Lower leg skin (tissue), 4 donors: Measurements from ENCODE around the gene MPPE1. TPM values are rescaled to one million over a fixed set of nuclear protein-coding genes. Genes with fewer than 3 reads are reported as not detected.
"Not testable (repeated sequence)": the region's sequence is repeated elsewhere in the genome, so short reads cannot be mapped to it uniquely, and the experiment has no call there.

Experiments used
- DNase-seq, 2 donors: peaks; one replicate each; pipeline ENCODE4 v3.0.0-alpha.2; 2019; ENCODE audit warnings: low spot score in 2 of 2
- H3K4me3 ChIP-seq: fragments of 200-600 bp; sonication (generic); 2 replicates; pipeline ENCODE4 v1.5.1; 2017; ENCODE audit warnings: mild to moderate bottlenecking, low read depth; ENCODE audit not compliant: poor library complexity, severe bottlenecking
- POLR2A ChIP-seq, 2 donors: fragments of 450-650 bp; IDR thresholded peaks; one replicate each; pipeline ENCODE4 v1.6.1; 2016 to 2017; ENCODE audit warnings: antibody characterized with exemption in 2 of 2, mild to moderate bottlenecking in 1 of 2, moderate library complexity in 1 of 2
- WGBS, 2 donors: methylation state at CpG; one replicate each; pipeline ENCODE4 v1.1.5; 2018; 5-methylcytosine and 5-hydroxymethylcytosine counted together
- intact Hi-C: fragments of 100-400 bp; cut with DNase I; formaldehyde crosslinking; loops from one replicate; pipeline ENCODE4 v1.15.0; 2023; ENCODE audit warnings: low total_unique reads
- total RNA-seq, 4 donors: library from RNA; depleted of rRNA; stranded (reverse); fragments of >200 nt; gene quantifications; one replicate each; pipeline ENCODE4 v1.1.0, GENCODE V29; 2016
- TF ChIP-seq, protein P1 (sequence below), 3 donors: fragments of 450-650 bp; IDR thresholded peaks; one replicate each; pipeline ENCODE4 v1.5.1; 2016; ENCODE audit warnings: antibody characterized with exemption in 3 of 3, mild to moderate bottlenecking in 3 of 3, moderate library complexity in 2 of 3

MPPE1 gene
- total RNA-seq, 4 donors from 2014 or later: 30.2 to 62.2 (median 44.5) TPM

DNA sequence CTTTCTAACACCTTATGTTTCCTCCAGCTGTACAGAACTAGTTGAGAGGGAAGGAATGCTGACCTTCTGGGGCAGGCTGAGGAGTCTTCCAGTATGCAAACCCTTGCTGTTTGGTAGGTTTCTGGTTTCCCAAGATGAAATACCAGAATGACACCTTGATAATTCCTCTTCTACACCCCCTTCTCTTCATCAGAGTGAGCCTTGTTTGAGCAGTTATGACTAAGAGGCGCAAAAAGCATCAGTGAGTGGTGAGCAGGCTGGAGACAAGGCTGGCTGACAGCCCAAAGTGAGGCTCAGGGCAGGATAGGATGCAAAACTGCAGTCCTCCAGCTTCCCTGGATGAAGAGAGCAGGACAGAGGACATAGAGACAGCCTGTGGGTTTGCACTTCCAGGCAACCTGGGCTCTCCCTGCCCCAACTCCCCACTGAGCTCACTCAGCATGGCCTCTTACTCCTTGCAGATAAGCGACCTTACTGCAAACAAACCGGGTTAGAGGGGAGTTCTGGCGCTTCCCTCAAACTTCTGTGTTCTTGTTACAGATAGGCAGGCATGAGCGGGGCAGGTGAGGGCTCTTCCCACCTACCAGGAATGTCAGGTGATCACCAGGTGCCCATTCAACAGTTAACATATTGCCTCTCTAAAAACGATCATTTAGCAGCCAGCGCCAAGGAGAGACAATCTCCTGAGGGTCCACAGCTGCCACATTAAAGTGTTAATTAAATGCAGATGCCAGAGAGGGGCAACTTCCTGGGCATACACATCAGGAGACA, 5.4 kb downstream of the MPPE1 start:
- DNase-seq: no peak
- H3K4me3 ChIP-seq: no peak overlapping the region
- intact Hi-C loops: no loop called here
- WGBS, 2 donors: 67 to 75% methylated on average over 7 of the region's 7 CpGs
- TF ChIP-seq POLR2A (IDR thresholded peaks at IDR 0.05): no peak
- TF ChIP-seq, protein P1, sequence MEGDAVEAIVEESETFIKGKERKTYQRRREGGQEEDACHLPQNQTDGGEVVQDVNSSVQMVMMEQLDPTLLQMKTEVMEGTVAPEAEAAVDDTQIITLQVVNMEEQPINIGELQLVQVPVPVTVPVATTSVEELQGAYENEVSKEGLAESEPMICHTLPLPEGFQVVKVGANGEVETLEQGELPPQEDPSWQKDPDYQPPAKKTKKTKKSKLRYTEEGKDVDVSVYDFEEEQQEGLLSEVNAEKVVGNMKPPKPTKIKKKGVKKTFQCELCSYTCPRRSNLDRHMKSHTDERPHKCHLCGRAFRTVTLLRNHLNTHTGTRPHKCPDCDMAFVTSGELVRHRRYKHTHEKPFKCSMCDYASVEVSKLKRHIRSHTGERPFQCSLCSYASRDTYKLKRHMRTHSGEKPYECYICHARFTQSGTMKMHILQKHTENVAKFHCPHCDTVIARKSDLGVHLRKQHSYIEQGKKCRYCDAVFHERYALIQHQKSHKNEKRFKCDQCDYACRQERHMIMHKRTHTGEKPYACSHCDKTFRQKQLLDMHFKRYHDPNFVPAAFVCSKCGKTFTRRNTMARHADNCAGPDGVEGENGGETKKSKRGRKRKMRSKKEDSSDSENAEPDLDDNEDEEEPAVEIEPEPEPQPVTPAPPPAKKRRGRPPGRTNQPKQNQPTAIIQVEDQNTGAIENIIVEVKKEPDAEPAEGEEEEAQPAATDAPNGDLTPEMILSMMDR (IDR thresholded peaks at IDR 0.05): no peak

DNA sequence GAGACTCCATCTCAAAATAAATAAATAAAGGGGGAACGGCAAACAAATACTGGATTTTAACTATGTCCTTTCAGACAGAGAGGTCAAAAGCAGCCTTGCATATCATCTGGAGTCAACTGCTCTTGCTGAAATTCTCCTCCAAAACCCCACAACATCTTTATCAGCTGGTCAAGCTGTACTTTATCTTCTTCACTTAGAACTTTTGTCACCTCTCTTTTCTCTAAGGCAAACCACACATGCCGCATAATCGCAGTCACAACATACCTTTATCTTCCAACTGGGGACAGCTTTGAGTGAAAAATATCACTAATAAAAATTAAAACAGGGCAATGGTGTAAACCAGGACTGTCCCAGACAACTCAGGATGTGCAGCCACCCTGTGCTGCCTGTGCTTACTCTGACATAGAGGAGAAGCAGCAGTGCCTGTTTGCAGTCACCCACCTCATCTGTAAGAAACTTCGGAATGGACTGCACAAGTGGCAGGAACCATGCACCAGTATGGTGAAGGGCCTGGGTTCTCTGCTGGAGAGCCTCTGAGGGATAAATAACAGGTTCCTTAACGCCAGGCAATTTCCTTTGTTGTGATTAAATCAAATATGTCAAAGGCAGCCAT, 6.2 kb downstream of the MPPE1 start:
- DNase-seq: no peak
- TF ChIP-seq POLR2A (IDR thresholded peaks at IDR 0.05): no peak
- TF ChIP-seq, protein P1 (IDR thresholded peaks at IDR 0.05): no peak
- intact Hi-C loops: no loop called here
- no peak overlapping the region for H3K4me3 ChIP-seq
- WGBS, 2 donors: 87 to 88% methylated on average over 5 of the region's 5 CpGs

DNA sequence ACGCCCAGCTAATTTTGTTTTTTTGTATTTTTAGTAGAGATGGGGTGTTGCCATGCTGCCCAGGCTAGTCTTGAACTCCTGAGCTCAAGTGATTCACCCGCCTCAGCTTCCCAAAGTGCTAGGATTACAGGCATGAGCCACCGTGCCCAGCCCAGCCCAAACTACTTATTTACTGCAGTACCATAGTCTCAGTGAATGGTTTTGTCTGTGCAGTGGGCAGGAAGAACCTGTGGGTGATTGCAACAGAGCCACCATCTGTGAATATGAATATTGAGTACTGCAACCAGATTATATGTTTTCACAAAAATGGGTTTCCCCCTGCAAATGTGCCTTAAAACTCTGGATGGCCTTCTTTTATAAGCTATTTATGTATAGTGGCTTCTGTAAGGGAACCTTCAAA, 9.1 kb downstream of the MPPE1 start:
- intact Hi-C loops: no loop called here
- no peak overlapping the region for H3K4me3 ChIP-seq
- no peak for DNase-seq
- no peak for TF ChIP-seq POLR2A (IDR thresholded peaks at IDR 0.05)
- TF ChIP-seq, protein P1 (IDR thresholded peaks at IDR 0.05): no peak
- 94 to 97% methylated on average over 3 of the region's 3 CpGs for WGBS, 2 donors

DNA sequence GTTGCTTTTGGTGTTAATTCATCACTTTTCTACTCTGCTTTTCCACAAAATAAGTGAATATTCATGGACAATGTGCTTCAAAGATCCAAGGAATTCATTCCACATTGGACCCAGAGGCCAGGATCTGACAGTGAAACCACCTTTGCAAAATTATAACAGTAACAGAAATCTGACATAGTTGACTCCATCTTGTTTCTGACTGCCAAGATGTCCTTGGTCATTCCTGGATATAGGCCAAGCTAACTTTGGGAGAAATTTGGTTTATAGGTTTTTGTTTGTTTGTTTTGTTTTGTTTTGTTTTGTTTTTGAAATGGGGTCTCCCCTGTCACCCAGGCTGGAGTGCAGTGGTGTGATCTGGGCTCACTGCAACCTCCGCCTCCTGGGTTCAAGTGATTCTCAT, 10.3 kb downstream of the MPPE1 start:
- H3K4me3 ChIP-seq: no peak overlapping the region
- 100% methylated on average over 1 of the region's 1 CpG for WGBS, 2 donors
- no peak for DNase-seq
- intact Hi-C loops: no loop called here
- no peak for TF ChIP-seq POLR2A (IDR thresholded peaks at IDR 0.05)
- TF ChIP-seq, protein P1 (IDR thresholded peaks at IDR 0.05): no peak

DNA sequence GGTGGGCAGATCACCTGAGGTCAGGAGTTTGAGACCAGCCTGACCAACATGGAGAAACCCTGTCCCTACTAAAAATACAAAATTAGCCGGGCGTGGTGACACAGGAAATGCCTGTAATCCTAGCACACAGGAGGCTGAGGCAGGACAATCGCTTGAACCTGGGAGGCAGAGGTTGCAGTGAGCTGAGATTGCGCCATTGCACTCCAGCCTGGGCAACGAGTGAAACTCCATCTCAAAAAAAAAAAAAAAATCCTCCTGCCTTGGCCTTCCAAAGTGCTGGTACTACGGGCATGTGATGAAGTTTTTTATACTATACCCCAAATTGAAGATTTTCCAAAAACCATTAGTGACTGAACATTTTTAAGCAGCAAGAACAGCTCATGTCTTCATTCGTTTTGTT, 15.7 kb downstream of the MPPE1 start:
- H3K4me3 ChIP-seq, DNase-seq, intact Hi-C loops: not testable (repeated sequence)
- WGBS, 2 donors: 85 to 87% methylated on average over 7 of the region's 7 CpGs

DNA sequence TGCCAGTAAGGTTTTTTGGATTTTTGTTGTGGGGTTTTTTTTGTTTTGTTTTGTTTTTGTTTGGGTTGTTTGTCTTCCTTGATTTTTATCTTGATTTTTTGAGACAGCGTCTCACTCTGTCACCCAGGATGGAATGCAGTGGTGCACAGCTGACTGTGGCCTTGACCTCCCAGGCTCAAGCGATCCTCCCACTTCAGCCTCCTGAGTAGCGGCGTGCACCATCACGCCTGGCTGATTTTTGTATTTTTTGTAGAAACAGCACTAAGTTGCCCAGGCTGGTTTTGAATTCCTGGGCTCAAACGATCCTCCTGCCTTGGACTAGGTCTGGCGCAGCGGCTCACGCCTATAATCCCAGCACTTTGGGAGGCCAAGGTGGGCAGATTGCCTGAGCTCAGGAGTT, 16.4 kb downstream of the MPPE1 start:
- intact Hi-C loops: no loop called here
- DNase-seq: no peak

More for the DNA sequence above, 16.4 kb downstream of the MPPE1 start:
- no peak overlapping the region for H3K4me3 ChIP-seq
- WGBS, 2 donors: 94 to 99% methylated on average over 9 of the region's 9 CpGs
- TF ChIP-seq POLR2A (IDR thresholded peaks at IDR 0.05): no peak
- TF ChIP-seq, protein P1 (IDR thresholded peaks at IDR 0.05): no peak
